ENCODE data around the gene RNF43. TPM values are rescaled to one million over a fixed set of nuclear protein-coding genes. Genes with fewer than 3 reads are reported as not detected.
"Not testable (repeated sequence)": the region's sequence is repeated elsewhere in the genome, so short reads cannot be mapped to it uniquely, and the experiment has no call there.

The RNF43 gene
- total RNA-seq, 1 donor from 2014 or later: 9.9 TPM

- no peak for DNase-seq
Measured at GRCh38 chr17:58409432-58409831, 7.9 kb downstream of the RNF43 start.

GRCh38 chr17:58403311-58403710 lies 14.0 kb downstream of the RNF43 start:
- DNase-seq: no peak

GRCh38 chr17:58402679-58403078 lies 14.7 kb downstream of the RNF43 start:
- no peak for DNase-seq

- DNase-seq: no peak
Measured at GRCh38 chr17:58402047-58402446, 15.3 kb downstream of the RNF43 start.

DNA sequence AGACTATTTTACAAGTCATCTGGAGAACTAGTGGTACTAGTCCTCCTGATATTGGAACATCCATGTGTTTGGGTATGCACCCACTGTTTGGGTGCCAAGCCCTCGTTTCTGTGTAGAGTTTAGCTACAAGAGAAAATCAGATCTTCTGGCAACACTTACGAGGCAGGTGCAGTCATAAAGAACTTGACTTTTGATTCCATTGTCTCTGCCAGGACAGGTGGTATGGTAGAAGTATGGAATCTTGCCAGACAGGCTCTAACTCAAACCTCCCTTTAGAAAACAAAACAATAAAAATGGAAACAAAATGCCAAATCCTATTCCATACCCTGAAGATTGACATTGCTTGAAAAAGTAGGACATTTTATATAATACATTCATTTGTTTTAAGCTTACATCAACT lies 16.0 kb downstream of the RNF43 start:
- no peak for DNase-seq

DNA sequence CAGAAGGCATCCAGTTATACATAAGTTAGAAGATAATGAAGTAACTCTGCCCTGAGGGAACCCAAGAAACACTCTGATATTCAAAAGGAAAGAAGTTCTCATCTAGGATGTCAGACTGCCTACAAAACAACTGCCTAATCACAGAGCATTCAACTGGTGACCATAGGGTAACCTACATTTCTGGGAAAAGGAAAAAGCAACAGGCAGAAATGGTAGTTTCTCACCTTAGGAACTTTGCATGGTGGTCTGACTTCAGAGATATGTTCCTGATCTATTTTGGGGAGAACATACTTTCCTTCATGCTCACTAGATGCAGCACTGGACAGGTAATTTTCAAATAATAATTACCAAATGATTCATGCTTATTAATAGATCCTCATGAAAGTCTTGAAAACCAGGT lies 16.5 kb downstream of the RNF43 start:
- no peak for DNase-seq

- DNase-seq: no peak
Measured at GRCh38 chr17:58399974-58400373, 17.4 kb downstream of the RNF43 start.

DNA sequence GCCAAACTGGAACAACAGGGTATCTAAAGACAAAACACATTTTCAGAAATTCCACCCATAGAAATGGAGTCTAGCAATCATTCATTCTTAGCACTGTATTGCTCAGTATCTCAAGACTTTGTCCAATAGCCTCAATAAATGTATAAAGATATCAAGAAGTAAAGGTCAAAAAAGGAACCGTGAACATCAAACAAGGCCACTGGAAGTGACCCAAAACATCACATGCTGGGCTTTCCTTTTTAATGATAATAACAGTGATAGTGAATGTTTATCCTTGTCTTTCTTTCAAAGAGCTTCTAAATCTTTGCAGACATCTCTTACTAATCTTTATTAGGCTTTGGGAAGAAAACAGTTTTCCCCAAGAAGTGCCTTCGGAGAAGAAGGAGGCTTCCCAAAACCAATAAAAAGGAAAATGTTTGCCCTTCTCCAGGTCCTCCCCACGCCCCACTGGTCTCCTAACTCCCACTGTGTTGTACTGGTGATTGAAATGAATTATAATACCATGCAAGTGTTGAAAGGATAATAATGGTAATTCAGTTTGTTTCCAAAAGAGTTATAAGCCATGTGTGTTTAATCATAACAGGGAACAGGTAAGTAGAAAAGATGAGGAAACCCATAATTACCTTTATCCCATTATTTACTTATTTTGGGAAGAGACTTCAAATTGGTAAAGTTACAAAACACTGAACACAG lies 18.6 kb downstream of the RNF43 start:
- no peak for DNase-seq

DNA sequence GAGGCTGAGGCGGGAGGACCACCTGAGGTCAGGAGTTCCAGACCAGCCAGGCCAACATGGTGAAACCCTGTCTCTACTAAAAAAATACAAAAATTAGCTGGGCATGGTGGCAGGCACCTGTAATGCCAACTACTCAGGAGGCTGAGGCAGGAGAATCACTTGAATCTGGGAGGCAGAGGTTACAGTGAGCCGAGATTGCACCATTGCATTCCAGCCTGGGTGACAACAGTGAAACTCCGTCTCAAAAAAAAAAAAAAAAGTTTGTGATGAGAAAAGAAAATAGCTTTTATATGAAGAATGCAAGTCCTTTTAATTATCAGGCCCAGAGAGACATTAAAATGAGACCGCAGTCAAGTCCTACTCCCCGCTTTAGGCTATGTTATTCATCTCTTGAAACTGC lies 19.9 kb downstream of the RNF43 start:
- not testable (repeated sequence) for DNase-seq

GRCh38 chr17:58396173-58396572 lies 21.2 kb downstream of the RNF43 start:
- no peak for DNase-seq

DNA sequence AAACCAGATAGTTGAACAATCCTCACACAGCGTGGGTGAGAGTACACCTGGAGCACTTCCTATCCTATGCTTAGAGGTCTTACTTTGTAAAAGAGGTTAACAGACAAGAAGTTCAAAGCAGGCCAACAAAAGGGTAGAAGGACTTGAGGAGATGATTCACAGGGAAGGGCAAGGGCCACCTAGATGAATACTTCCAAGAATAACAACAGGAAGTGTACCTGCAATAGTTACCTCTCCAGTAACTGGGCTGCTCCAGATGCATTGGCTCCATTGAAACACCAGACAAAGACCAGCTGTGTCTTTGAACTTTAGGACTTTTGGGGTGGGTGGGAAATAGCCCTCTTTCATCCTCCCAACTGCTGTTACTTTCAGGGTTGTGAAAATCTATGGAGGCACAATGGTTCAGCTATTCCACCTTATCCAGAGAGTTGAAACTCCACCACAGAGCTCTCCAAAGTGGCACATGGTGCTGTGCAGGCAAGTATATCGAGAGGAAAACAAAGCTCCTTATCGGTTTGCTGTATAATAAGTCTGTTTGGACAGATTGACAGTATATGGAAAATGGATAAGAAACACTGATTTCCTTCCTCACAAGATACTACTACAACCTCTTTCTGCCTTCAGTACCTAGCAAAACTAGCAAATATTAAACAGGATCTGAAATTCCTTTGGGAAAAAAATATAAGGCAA lies 22.7 kb downstream of the RNF43 start:
- no peak for DNase-seq

DNA sequence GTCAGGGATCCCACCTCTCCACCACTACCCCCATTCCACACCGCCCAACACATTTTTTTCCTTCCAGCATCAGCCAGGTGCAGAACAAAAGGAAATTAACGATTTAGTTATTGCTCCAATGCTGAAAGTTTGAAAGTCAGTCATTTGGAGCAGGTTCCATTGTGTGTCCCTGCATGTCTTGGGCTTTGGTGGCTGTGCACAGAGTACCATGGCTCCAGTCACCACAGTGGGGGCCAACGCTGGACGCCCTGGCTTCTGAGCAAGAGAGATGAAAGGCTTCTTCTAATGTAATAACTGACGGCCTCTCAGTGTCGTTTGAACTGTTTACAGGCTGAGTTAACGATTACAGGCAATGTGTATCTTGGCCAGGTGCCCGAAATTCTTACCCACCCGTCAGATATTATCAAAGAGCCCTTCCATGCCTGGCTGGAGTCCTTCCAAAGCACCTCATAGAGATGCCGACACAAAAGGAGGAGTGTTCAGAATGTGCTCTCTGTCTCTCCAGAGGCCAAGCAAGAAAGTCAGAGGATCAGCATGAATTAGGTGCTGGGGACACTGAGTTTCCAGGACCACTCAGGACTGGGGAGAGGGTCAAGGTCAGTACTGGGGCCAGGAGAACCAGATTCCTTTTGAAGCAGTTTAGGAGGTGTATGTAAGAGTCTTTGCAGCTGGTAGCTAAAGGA lies 25.9 kb downstream of the RNF43 start:
- no peak for DNase-seq

- DNase-seq: no peak
Measured at GRCh38 chr17:58390884-58391283, 26.4 kb downstream of the RNF43 start.

DNA sequence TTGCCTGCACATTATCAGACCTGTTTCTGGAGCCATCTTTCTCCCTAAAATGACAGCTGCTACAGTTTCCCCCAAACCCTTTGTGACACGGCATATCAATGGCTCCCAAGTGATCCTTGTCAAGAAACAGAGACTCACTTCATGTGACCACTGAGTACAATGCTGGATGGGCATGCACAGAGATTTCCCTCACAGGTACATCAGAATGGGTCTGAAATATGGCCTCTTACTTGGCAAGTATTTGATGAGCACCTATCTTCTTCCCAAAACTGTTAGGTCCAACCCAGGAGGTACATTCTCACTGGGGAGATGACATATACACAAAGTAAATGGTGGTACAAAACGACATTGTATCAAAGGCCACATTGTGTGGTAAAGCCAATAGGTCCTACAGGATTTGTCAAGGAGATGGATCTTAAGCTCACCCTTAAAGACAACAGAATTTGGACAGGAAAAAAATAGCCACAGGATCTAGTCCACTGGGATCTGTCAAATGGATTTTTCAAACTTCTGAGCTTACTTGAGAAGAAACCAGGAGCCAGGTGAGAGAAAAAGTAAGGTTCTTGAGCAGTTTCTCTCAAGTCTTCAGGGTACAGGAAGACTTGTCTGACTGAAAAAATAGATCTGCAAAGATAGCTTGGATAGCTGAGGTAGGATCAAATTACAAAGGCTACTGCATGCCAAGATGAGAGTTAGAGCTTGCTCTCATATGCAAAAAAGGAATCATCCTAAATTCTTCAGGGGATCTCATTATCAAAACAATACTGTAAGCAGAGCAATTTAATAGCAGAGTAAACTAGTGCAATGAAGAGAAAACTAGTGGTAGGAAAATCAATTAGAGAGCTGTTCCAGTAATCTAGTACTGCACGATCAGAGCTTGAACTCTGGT lies 28.8 kb downstream of the RNF43 start:
- DNase-seq: no peak

DNA sequence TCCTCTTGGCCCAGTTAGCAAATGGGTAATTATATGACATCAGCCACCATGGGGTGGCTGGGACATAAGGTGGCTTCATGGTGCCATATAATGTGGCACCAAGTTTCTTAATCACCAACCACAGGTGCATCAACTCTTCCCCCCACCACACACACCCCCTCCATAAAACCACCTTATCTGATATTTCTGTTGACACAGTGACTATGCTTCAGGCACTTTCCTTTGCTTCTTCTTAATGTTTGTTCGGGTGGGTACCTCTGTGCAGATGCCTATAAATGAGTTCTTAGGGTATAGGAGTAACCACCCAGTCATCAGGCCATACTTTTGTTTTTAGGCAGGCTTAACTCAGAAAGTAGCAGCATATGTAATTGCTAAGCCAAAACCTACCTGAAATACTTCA lies 29.5 kb downstream of the RNF43 start:
- no peak for DNase-seq

DNA sequence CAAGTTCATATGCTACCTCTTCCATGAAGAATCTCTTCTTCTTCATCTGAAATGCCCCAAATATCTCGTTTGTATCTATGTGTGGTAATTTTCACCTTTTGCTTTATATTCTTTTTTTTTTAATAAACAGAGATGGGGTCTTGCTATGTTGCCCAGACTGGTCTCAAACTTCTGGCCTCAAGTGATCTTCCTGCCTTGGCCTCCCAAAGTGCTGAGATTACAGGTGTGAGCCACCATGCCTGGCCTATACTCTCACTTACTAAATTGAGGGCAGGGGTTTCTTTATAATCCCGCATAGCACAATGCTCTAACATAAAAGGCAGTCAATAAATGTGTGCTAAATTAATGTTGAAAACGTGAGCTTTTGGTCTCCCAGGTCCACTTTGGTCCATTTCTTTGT lies 30.6 kb downstream of the RNF43 start:
- no peak for DNase-seq

DNA sequence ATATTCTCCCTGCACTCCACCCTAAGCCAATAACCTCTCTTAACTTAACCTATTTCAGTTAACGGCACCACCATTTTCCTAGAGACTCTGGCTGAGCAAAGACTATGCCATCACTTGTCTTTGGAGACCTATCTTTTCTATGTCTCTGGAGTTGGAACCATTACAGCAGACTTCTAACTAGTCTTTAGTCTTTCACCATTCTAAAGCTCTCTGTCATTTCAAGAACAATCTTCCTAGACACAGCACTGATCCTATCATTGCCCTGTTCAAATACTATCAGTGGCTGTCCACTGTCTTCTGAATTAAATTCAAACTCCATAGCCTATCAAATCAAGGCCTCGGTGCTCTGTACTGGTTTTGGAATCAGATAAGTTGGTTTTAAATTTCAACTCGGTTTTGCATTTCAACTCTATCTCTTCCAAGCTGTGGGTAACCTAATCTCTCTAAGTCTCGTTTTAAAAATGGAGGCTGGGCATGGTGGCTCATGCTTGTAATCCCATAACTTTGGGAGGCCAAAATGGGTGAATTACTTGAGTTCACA lies 31.9 kb downstream of the RNF43 start:
- no peak for DNase-seq

GRCh38 chr17:58384897-58385296 lies 32.4 kb downstream of the RNF43 start:
- DNase-seq: no peak

DNA sequence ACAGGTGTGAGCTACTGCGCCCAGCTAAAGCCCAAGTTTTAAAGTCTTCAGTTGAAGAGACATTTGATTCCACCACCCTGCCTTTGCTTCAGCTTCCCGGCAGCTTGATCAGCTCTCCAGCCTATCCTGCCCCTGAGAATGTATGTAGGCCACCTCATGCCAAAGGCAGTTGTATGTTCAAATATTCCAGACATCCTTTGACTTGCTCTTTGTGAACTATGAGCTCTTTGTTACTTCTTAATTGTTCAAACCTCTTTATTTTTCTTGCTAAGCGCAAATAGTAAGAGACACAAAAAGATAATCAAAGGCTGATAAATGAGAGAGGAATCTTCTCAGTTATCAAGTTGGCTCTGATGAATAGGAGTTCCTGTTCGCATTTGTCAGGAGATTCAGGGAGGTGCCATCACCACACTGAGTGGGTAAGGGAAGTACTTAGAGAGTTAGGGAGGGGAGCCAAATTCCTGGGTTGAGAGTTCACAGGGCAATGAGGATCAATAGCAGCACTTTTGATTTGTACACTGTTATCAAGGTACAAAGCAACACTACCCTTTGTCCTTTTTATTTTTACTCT lies 33.4 kb downstream of the RNF43 start:
- DNase-seq: no peak

- DNase-seq: no peak
Measured at GRCh38 chr17:58382872-58383242, 34.5 kb downstream of the RNF43 start.

- no peak for DNase-seq
Measured at GRCh38 chr17:58382108-58382871, 35.0 kb downstream of the RNF43 start.
